Caco-2 (cell line): ENCODE results near the gene EIF2A. TPM values are rescaled to one million over a fixed set of nuclear protein-coding genes. Genes with fewer than 3 reads are reported as not detected.

Experiments used
- BruUV-seq: library from RNA; stranded (reverse); fragments of 400-500 nt; replicated peaks from 2 replicates; lab custom pipeline; 2021; lab: Mats Ljungman, UMichigan
- CTCF ChIA-PET: fragments of 300-600 bp; sonication (Branson Sonifier 250); formaldehyde crosslinking; loops from one replicate; lab custom pipeline; 2022; ENCODE audit warnings: antibody characterized with exemption; lab: Charles Lee
- POLR2A ChIA-PET: fragments of 300-600 bp; sonication (Branson Sonifier 250); formaldehyde crosslinking; loops from one replicate; lab custom pipeline; 2022; ENCODE audit warnings: antibody characterized with exemption; lab: Charles Lee
- DNase-seq, 2 experiments: peaks; one replicate each; pipeline versions ENCODE4 v3.0.0 to v3.0.0-alpha.2; 2020 to 2022
- H3K27me3 ChIP-seq: replicated peaks from 2 replicates; pipeline ENCODE4 v1.6.0; 2011; ENCODE audit warnings: low read length; ENCODE audit not compliant: control insufficient read depth, insufficient read depth
- H3K36me3 ChIP-seq: 2 replicates; pipeline ENCODE4 v1.5.1; 2011; ENCODE audit warnings: low read length; ENCODE audit not compliant: control insufficient read depth, insufficient read depth
- H3K4me1 ChIP-seq: fragments of 250-450 bp; sonication (Bioruptor Pico); 2 replicates; pipeline ENCODE4 v1.5.1; 2020; ENCODE audit warnings: mild to moderate bottlenecking
- H3K4me3 ChIP-seq: 2 replicates; pipeline ENCODE4 v1.5.1; 2011; ENCODE audit warnings: low read depth, mild to moderate bottlenecking, control low read depth, low read length
- H3K9me3 ChIP-seq: fragments of 250-450 bp; sonication (Bioruptor Pico); 2 replicates; pipeline ENCODE4 v1.5.1; 2020; ENCODE audit warnings: mild to moderate bottlenecking, moderate library complexity
- H3K27ac Mint-ChIP-seq: one replicate; pipeline ENCODE4 v1.8.0; 2022; ENCODE audit warnings: mixed read lengths; ENCODE audit not compliant: unreplicated experiment
- H3K27me3 Mint-ChIP-seq: one replicate; pipeline ENCODE4 v1.8.0; 2022; ENCODE audit warnings: mixed read lengths; ENCODE audit not compliant: insufficient read depth, unreplicated experiment
- H3K36me3 Mint-ChIP-seq: one replicate; pipeline ENCODE4 v1.8.0; 2022; ENCODE audit warnings: mild to moderate bottlenecking, mixed read lengths; ENCODE audit not compliant: insufficient read depth, unreplicated experiment
- H3K4me1 Mint-ChIP-seq: one replicate; pipeline ENCODE4 v1.8.0; 2022; ENCODE audit warnings: low read depth, mixed read lengths; ENCODE audit not compliant: unreplicated experiment
- H3K4me3 Mint-ChIP-seq: one replicate; pipeline ENCODE4 v1.8.0; 2022; ENCODE audit warnings: mild to moderate bottlenecking, moderate library complexity, mixed read lengths; ENCODE audit not compliant: unreplicated experiment
- H3K9me3 Mint-ChIP-seq: one replicate; pipeline ENCODE4 v1.8.0; 2022; ENCODE audit warnings: mixed read lengths; ENCODE audit not compliant: unreplicated experiment
- intact Hi-C: fragments of 100-400 bp; cut with micrococcal nuclease; formaldehyde crosslinking; loops from one replicate; pipeline ENCODE4 v1.10.0; 2022; ENCODE audit not compliant: unreplicated experiment
- total RNA-seq: library from RNA; stranded (reverse); gene quantifications from 2 replicates; pipeline ENCODE4 v1.2.3, GENCODE V29; 2022
- TF ChIP-seq, protein P1 (sequence below), 2 experiments: fragments of 200-600 bp in 1 of 2; IDR thresholded peaks; 1 replicate in 1 of 2; 2 replicates in 1 of 2; pipeline versions ENCODE4 v1.5.1 to v1.8.0; 2011 to 2022; ENCODE audit warnings: antibody characterized with exemption in 1 of 2, control low read depth in 1 of 2, inconsistent platforms in 1 of 2, low read depth in 1 of 2, low read length in 1 of 2, mild to moderate bottlenecking in 1 of 2, moderate library complexity in 1 of 2; ENCODE audit not compliant: insufficient read depth in 1 of 2, severe bottlenecking in 1 of 2, unreplicated experiment in 1 of 2

The EIF2A gene
- total RNA-seq, 1 experiment from 2014 or later = 97.1 TPM

- no peaks in the 10 kb centered on the region for H3K27me3 ChIP-seq
- TF ChIP-seq, protein P1, sequence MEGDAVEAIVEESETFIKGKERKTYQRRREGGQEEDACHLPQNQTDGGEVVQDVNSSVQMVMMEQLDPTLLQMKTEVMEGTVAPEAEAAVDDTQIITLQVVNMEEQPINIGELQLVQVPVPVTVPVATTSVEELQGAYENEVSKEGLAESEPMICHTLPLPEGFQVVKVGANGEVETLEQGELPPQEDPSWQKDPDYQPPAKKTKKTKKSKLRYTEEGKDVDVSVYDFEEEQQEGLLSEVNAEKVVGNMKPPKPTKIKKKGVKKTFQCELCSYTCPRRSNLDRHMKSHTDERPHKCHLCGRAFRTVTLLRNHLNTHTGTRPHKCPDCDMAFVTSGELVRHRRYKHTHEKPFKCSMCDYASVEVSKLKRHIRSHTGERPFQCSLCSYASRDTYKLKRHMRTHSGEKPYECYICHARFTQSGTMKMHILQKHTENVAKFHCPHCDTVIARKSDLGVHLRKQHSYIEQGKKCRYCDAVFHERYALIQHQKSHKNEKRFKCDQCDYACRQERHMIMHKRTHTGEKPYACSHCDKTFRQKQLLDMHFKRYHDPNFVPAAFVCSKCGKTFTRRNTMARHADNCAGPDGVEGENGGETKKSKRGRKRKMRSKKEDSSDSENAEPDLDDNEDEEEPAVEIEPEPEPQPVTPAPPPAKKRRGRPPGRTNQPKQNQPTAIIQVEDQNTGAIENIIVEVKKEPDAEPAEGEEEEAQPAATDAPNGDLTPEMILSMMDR (IDR thresholded peaks at IDR 0.05; ENCODE audit: insufficient read depth in 1 of 2, low read depth in 1 of 2, low read length in 1 of 2, severe bottlenecking in 1 of 2, unreplicated experiment in 1 of 2) = no peak
- Mint-ChIP-seq H3K4me1 (no peaks in the 10 kb centered on the region), H3K9me3 (peaks cover 3% of the 10 kb centered on the region), H3K27me3 (peaks cover 7% of the 10 kb centered on the region), H3K36me3 (no peaks in the 10 kb centered on the region), H3K4me3 (no peak overlapping the region), H3K27ac (no peak overlapping the region)
- intact Hi-C loops = no loop called here
- ChIA-PET CTCF (no interaction called here), POLR2A (no interaction called here)
- DNase-seq = no peak
- no TSS peak for BruUV-seq
- H3K9me3 ChIP-seq = no peaks in the 10 kb centered on the region
- no peaks in the 10 kb centered on the region for H3K36me3 ChIP-seq
- peaks cover 3% of the 10 kb centered on the region; the same call in 1 of the 2 replicates for H3K4me1 ChIP-seq
- no peak overlapping the region for H3K4me3 ChIP-seq
Observed at GRCh38 chr3:150523538-150523937, 23.0 kb upstream of the EIF2A start.

DNA sequence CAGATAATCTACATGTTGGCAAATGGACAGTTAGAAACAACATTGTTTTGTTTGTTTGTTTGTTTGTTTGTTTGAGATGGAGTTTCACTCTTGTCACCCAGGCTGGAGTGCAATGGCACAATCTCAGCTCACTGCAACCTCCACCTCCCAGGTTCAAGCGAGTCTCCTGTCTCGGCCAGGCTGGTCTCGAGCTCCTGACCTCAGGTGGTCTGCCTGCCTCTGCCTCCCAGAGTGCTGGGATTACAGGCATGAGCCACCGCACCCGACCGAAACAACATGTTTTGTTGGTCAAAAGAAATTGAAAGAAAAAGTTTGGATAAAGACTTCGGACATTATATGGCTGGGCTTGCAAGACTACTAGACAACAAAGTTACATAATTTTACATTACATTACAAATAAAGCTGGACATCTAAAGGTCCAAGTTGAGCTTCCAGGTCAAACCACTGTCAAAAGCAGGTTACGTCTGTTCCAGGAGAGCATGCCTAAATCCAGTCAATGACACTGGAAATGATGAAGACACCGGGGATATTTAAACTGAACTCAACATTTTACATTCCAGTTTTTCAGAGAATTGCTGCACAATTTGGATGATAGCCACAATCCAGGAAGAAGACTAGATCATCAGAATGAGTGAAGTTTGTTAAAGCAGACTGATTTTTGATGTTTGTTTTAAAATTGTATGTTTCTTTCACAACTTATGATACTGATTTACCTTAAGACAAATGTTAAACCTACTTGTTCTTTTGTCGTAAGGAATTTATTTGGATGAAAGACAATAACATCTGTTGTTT is 18.9 kb upstream of the EIF2A start:
- H3K9me3 ChIP-seq = no peaks in the 10 kb centered on the region
- H3K36me3 ChIP-seq = no peaks in the 10 kb centered on the region
- Mint-ChIP-seq H3K4me1 (no peaks in the 10 kb centered on the region), H3K9me3 (no peaks in the 10 kb centered on the region), H3K4me3 (no peak overlapping the region), H3K36me3 (no peaks in the 10 kb centered on the region), H3K27ac (no peak overlapping the region), H3K27me3 (peaks cover 3% of the 10 kb centered on the region)
- intact Hi-C loops = no loop called here
- ChIA-PET CTCF (interaction anchor here (0.5 to 0.9 kb wide), 3 partner anchors 18 to 176 kb away, joined by 3 to 5 read pairs (median 3); partner anchors contain the start of gene ERICH6), POLR2A (no interaction called here)
- DNase-seq = no peak
- TF ChIP-seq, protein P1 (IDR thresholded peaks at IDR 0.05; ENCODE audit: insufficient read depth in 1 of 2, low read depth in 1 of 2, low read length in 1 of 2, severe bottlenecking in 1 of 2, unreplicated experiment in 1 of 2) = no peak
- no TSS peak for BruUV-seq
- no peak overlapping the region for H3K4me3 ChIP-seq
- H3K4me1 ChIP-seq = no peaks in the 10 kb centered on the region
- H3K27me3 ChIP-seq = no peaks in the 10 kb centered on the region

- Histone ChIP-seq H3K9me3 (no peaks in the 10 kb centered on the region), H3K36me3 (no peaks in the 10 kb centered on the region), H3K27me3 (no peaks in the 10 kb centered on the region), H3K4me3 (no peak overlapping the region), H3K4me1 (no peaks in the 10 kb centered on the region)
- Mint-ChIP-seq H3K4me3 (no peak overlapping the region), H3K27ac (no peak overlapping the region), H3K9me3 (no peaks in the 10 kb centered on the region), H3K27me3 (peaks cover 3% of the 10 kb centered on the region), H3K36me3 (no peaks in the 10 kb centered on the region), H3K4me1 (no peaks in the 10 kb centered on the region)
- intact Hi-C loops = no loop called here
- ChIA-PET CTCF (interaction anchor here (0.5 to 0.9 kb wide), 3 partner anchors 17 to 336 kb away, joined by 3 to 5 read pairs (median 3); partner anchors contain the start of gene ERICH6), POLR2A (no interaction called here)
- TF ChIP-seq, protein P1 (IDR thresholded peaks at IDR 0.05; ENCODE audit: insufficient read depth in 1 of 2, low read depth in 1 of 2, low read length in 1 of 2, severe bottlenecking in 1 of 2, unreplicated experiment in 1 of 2) = peak in 1 of 2 experiments; percentile 24
- DNase-seq = no peak
- BruUV-seq = no TSS peak
Observed at GRCh38 chr3:150528354-150528797, 18.2 kb upstream of the EIF2A start.
